HG03196 (cell line): ENCODE measurements around the gene HBQ1.
"Not testable (repeated sequence)": the region's sequence is repeated elsewhere in the genome, so short reads cannot be mapped to it uniquely, and the experiment has no call there.

Experiments
- ATAC-seq: cut with Tn5 transposase; IDR thresholded peaks from one replicate; pipeline ENCODE4 v1.9.1; 2021; ENCODE audit not compliant: unreplicated experiment

HBQ1 gene

DNA sequence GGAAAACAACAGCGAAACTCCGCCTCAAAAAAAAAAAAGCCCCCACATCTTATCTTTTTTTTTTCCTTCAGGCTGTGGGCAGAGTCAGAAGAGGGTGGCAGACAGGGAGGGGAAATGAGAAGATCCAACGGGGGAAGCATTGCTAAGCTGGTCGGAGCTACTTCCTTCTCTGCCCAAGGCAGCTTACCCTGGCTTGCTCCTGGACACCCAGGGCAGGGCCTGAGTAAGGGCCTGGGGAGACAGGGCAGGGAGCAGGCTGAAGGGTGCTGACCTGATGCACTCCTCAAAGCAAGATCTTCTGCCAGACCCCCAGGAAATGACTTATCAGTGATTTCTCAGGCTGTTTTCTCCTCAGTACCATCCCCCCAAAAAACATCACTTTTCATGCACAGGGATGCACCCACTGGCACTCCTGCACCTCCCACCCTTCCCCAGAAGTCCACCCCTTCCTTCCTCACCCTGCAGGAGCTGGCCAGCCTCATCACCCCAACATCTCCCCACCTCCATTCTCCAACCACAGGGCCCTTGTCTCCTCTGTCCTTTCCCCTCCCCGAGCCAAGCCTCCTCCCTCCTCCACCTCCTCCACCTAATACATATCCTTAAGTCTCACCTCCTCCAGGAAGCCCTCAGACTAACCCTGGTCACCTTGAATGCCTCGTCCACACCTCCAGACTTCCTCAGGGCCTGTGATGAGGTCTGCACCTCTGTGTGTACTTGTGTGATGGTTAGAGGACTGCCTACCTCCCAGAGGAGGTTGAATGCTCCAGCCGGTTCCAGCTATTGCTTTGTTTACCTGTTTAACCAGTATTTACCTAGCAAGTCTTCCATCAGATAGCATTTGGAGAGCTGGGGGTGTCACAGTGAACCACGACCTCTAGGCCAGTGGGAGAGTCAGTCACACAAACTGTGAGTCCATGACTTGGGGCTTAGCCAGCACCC lies 5.0 kb upstream of the HBQ1 start:
- ATAC-seq, result no peak

DNA sequence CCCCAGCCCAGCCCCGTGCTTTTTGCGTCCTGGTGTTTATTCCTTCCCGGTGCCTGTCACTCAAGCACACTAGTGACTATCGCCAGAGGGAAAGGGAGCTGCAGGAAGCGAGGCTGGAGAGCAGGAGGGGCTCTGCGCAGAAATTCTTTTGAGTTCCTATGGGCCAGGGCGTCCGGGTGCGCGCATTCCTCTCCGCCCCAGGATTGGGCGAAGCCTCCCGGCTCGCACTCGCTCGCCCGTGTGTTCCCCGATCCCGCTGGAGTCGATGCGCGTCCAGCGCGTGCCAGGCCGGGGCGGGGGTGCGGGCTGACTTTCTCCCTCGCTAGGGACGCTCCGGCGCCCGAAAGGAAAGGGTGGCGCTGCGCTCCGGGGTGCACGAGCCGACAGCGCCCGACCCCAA lies 4.3 kb upstream of the HBQ1 start:
- ATAC-seq, result not testable (repeated sequence)

DNA sequence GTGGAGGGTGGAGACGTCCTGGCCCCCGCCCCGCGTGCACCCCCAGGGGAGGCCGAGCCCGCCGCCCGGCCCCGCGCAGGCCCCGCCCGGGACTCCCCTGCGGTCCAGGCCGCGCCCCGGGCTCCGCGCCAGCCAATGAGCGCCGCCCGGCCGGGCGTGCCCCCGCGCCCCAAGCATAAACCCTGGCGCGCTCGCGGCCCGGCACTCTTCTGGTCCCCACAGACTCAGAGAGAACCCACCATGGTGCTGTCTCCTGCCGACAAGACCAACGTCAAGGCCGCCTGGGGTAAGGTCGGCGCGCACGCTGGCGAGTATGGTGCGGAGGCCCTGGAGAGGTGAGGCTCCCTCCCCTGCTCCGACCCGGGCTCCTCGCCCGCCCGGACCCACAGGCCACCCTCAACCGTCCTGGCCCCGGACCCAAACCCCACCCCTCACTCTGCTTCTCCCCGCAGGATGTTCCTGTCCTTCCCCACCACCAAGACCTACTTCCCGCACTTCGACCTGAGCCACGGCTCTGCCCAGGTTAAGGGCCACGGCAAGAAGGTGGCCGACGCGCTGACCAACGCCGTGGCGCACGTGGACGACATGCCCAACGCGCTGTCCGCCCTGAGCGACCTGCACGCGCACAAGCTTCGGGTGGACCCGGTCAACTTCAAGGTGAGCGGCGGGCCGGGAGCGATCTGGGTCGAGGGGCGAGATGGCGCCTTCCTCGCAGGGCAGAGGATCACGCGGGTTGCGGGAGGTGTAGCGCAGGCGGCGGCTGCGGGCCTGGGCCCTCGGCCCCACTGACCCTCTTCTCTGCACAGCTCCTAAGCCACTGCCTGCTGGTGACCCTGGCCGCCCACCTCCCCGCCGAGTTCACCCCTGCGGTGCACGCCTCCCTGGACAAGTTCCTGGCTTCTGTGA lies 3.5 kb upstream of the HBQ1 start, which contains the start of gene HBA1:
Gene HBA1, plus strand, starts transcription at position 204 of the 906 bp plus-strand sequence. Its CDS starts 37 bp downstream, at position 241.
- ATAC-seq, result not testable (repeated sequence)

DNA sequence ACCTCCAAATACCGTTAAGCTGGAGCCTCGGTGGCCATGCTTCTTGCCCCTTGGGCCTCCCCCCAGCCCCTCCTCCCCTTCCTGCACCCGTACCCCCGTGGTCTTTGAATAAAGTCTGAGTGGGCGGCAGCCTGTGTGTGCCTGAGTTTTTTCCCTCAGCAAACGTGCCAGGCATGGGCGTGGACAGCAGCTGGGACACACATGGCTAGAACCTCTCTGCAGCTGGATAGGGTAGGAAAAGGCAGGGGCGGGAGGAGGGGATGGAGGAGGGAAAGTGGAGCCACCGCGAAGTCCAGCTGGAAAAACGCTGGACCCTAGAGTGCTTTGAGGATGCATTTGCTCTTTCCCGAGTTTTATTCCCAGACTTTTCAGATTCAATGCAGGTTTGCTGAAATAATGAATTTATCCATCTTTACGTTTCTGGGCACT lies 2.9 kb upstream of the HBQ1 start:
- no peak for ATAC-seq

DNA sequence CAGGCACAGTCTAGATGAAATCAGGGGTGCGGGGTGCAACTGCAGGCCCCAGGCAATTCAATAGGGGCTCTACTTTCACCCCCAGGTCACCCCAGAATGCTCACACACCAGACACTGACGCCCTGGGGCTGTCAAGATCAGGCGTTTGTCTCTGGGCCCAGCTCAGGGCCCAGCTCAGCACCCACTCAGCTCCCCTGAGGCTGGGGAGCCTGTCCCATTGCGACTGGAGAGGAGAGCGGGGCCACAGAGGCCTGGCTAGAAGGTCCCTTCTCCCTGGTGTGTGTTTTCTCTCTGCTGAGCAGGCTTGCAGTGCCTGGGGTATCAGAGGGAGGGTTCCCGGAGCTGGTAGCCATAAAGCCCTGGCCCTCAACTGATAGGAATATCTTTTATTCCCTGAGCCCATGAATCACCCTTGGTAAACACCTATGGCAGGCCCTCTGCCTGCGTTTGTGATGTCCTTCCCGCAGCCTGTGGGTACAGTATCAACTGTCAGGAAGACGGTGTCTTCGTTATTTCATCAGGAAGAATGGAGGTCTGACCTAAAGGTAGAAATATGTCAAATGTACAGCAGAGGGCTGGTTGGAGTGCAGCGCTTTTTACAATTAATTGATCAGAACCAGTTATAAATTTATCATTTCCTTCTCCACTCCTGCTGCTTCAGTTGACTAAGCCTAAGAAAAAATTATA lies 2.1 kb upstream of the HBQ1 start:
- ATAC-seq, result no peak

DNA sequence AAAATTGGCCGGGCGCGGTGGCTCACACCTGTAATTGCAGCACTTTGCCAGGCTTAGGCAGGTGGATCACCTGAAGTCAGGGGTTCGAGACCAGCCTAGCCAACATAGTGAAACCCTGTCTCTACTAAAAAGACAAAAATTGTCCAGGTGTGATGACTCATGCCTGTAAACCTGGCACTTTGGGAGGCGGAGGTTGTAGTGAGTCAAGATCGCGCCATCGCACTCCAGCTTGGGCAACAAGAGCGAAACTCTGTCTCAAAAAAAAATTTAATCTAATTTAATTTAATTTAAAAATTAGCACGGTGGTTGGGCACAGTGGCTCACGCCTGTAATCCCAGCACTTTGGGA lies 1.6 kb upstream of the HBQ1 start:
- ATAC-seq, result no peak

DNA sequence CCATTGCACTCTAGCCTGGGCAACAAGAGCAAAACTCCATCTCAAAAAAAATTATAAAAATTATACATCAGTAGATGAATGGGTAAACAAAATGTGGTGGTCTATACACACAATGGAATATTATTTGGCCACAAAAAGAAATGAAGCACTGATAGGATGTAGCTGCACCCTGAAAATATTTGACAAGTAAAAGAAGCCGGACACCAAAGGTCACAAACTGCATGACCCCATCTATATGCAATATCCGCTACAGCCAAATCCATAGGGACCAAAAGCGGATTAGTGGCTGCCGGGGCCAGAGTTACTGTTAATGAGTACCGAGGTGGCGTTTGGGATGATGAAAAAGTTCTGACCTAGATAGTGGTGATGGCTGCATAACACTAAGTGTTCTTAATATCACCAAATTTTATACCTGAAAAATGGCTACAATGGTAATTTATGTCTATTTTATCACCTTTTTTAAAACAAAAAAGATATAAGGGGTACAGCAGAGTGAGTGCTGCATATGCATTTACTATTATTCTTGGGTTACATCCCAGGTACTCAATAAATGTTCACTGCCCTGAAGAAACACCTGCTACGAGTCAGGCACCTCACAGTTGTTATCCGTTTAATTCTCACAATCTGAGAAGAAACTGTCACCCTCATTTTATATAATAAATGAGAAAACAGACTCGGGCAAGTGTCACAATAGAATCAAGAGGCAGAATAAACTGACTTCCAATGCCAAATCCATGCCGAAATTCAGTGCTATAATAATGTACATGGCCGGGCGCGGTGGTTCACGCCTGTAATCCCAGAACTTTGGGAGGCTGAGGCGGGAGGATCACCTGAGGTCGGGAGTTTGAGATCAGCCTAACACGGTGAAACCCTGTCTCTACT lies 807 bp upstream of the HBQ1 start:
- no peak for ATAC-seq

DNA sequence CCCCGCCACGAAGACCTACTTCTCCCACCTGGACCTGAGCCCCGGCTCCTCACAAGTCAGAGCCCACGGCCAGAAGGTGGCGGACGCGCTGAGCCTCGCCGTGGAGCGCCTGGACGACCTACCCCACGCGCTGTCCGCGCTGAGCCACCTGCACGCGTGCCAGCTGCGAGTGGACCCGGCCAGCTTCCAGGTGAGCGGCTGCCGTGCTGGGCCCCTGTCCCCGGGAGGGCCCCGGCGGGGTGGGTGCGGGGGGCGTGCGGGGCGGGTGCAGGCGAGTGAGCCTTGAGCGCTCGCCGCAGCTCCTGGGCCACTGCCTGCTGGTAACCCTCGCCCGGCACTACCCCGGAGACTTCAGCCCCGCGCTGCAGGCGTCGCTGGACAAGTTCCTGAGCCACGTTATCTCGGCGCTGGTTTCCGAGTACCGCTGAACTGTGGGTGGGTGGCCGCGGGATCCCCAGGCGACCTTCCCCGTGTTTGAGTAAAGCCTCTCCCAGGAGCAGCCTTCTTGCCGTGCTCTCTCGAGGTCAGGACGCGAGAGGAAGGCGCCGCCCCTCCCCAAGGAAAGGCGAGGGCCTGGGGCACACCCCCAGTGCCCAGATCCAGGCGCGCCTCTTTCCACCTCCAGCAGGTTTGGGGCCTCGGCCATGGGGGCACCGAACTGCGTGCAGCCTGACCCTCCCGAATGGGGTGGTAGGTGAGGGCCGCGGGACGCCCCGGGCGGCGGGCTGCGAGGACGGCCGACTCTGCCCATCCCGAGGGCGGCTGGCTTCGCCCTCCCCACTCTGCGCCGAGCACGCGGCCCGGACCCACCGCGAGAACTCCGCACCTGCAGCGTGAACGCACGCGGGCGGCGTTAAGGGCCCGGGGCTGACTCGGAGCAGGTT lies 664 bp downstream of the HBQ1 start:
- no peak for ATAC-seq

DNA sequence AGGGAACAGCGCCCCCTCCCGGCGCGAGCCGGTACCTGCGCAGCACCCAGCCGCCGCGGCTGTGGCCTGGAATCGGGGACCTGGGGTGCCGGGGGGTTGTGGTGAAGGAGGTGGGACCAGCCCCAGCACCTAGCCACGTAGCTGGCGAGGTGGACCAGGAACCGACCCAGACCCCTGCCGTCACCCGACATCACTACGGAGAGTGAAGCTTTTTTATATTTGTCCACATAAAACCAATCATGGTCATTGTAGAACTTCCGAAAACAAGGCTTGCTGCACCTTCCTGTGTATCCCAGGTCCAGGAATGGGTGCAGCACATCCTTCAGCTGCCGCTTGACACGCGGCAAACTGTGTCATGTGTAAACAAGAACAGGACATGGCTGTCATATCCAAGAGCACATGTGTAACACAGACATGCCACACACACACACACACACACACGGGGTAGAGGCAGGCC lies 1.3 kb downstream of the HBQ1 start:
- no peak for ATAC-seq

DNA sequence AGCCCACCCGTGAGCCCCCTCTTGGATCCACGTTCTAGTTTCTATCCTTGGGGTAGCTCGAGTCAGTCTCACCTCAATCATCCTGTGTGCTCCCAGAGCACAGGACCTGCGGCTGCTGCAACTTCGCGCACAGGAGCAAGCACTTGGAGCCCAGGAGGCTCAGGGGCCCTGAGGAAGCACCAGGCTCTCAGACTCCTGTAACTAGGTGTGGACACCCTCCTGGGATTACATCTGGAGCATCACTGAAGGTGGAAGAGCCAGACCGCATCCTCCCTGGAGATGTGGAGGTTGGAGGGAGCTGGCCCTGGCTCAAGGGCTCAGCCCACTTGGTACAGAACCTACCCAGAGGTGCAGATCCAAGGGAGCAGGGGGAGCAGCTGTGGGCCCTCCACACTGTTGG lies 2.7 kb downstream of the HBQ1 start:
- no peak for ATAC-seq

DNA sequence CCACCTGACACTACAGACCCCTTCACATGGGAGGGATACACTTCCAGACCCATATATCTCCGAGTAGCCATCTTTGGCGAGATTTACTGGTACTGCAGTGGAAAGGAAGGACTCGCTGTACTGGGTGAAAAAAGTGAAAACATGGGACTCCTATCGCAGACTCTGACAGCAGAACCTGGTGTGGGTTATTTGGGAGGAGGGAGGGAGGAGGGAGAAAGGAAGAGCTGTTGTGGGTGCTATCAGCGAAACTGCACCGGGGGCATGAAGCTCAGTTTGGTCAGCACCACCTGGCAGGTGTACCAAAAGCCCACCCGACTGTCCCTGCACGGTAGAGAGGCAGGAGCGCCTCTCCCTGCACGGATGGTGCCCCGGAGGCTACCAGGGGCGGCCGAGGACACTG lies 5.0 kb downstream of the HBQ1 start:
- no peak for ATAC-seq

DNA sequence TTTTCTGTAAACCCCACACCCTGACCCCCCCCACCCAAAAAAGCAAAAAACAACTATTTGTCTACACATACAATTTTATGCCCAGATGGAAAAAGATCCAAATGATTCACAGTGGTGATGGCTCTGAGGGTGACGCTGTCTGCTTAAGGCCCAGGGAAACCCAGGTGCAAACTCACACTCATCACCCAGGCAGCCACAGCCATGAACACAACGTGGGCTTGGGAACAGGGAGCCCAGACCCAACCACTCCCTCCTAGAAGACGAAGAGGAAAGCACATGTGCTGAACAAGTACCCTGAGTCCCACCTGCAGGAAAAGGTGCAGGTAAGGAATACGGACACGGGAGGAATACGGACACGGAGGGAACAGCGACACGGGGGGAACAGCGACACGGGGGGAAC lies 5.4 kb downstream of the HBQ1 start:
- no peak for ATAC-seq

DNA sequence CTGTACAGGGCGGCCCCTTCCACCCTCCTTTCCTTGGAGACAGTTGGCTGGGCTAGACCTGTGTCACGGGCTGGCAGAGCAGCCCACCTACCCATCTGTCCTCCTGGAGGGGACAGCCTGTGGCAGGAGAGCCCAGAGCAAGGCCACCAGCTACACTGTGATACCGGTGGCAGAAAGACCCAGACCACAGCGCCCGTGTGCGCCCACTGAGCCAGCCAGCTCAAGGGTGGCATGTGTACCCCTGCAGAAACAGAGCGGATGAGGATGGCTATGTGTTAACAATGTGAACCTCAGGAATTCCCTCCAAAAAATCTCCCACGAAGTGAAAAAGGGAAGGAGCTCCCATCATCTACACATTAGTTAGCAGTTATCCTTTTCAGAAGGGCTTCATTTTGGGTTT lies 7.1 kb downstream of the HBQ1 start:
- ATAC-seq, result no peak

DNA sequence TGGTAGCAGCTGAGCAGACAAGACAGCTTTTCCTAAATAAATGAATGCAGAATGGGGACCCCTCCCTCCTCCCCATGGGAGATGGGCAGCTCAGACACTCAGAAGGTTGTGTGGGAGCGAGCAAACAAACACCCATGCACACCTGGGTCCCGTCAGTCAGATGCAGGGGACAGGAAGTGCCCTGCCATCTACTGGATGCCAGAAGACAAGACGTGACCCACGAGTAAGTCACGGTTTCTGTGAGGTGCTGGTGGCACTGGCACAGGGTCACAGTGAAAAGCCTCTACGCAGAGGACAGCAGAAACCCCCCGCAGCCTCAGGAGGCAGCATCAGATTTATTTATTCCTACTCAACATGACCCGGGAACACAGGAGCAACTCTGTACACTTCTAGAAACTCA lies 8.4 kb downstream of the HBQ1 start:
- no peak for ATAC-seq

DNA sequence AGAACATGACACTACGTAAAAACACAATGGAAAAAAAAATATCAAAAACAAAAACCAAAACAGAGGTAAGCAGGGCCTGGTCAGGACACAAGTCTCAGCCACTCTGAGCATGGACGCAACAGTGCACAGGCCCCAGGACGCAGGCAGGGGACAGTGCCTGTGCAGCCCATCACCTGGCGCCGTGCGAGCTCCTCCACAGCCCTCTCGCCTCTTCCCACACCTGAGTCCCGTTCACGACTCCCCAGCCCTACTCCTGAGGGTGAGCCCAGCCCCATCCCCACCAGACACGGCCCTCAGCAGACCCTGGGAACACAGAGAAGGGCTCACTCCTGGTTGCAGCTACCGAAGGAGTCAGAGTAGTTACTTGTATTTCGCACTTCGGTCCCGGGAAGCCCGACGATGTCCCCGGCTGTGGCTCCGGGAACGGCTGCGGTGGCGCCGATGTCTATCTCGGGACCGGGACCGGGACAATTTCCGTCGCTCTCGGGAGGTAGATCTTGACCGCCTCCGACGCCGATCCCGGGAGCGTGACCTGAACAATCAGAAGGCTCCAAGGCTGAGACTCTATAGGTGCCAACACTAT lies 9.4 kb downstream of the HBQ1 start:
- ATAC-seq, result no peak

DNA sequence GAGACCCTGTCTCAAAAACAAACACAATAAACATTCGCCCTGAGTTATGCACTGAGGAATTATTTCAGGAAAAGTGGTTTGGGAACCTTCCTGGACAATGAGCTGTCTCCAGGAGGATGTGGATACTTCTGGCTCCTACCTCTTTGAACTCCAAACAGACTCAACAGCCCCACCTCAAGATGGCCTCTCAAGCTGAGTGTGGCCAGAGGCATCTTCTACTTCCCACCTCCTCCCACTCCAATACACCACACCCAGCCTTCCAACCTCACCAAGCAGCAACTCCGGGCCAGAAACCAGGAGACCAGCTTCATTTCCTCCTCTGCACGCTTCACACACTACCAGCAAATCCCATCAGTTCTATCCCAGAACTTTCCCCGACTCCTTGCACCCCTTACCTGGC lies 11.6 kb downstream of the HBQ1 start:
- no peak for ATAC-seq

DNA sequence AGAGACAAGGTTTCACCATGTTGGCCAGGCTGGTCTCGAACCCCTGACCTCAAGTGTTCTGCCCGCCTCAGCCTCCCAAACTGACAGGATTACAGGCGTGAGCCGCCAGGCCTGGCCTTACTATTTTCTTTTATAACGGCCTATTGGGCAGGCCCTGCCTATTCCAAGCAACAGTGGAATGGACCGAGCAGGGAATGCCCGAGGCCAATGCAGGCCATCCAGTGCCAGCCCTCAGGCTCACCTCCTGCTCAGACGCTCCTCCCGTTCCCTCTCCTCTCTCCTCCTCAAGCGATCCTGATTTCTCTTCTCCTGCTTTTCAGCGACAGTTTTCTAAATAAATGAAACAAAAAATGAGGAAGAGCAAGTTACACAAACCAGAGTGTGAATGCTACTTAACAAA lies 12.4 kb downstream of the HBQ1 start:
- ATAC-seq, result no peak

DNA sequence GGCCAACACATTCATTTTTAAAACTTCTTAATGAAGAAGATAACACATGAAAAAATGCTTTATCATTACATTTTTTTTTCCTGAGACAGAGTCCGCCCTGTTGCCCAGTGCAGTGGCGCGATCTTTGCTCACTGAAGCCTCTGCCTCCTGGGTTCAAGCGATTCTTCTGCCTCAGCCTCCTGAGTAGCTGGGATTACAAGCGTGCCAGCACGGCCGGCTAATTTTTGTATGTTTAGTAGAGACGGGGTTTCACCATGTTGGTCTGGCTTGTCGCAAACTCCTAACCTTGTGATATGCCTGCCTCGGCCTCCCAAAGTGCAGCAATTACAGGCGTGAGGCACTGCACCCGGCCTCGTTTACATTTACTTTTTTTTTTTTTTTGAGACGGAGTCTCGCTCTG lies 13.2 kb downstream of the HBQ1 start:
- ATAC-seq, result no peak

DNA sequence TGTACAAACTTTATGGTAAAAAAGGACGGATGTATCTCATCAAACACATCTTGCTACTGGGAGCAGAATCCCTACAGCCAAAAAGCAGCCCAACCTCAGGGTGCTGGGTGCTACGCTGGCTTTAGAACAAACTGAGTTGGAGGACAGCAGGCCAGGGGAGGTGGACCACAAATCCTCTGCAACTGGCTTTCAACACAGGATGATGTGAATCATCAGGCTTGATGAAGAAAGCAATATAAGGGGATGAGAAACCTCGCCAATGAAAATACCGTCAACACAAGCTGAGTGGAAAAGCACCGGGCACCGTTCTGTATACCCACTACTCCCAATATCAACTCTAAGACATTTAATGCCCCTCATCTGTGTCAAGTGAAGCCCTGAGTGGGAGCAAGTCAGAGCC lies 14.3 kb downstream of the HBQ1 start:
- no peak for ATAC-seq
